Activated CD4-positive, alpha-beta T cell treated with anti-CD3 and anti-CD28 coated beads, Interleukin-10, Interleukin-2, amounts not matched to agents 100 ng/mL and 50 ng/mL, durations not matched to agents 16 hours and 8 hours (primary cell): Measurements from ENCODE around the gene SHISAL2A.

ENCODE experiments used
- DNase-seq: peaks from one replicate; pipeline ENCODE4 v3.0.0-alpha.2; 2020

SHISAL2A gene

GRCh38 chr1:52623812-52624211 is 9.2 kb upstream of the SHISAL2A start:
- DNase-seq, result no peak

- DNase-seq, result no peak
These were observed 5.9 kb upstream of the SHISAL2A start for GRCh38 chr1:52627028-52627427.

- no peak for DNase-seq
These were observed 4.2 kb upstream of the SHISAL2A start for GRCh38 chr1:52628614-52629324.

GRCh38 chr1:52629325-52629643 is 3.7 kb upstream of the SHISAL2A start:
- no peak for DNase-seq

GRCh38 chr1:52629667-52630066 is 3.3 kb upstream of the SHISAL2A start:
- DNase-seq, result no peak

GRCh38 chr1:52631759-52632331 is 1.1 kb upstream of the SHISAL2A start:
- DNase-seq, result no peak

- no peak for DNase-seq
These were observed 355 bp downstream of the SHISAL2A start for GRCh38 chr1:52633291-52633754.

- DNase-seq, result peak; percentile 37
These were observed 1.1 kb downstream of the SHISAL2A start for GRCh38 chr1:52634111-52634510.

- DNase-seq, result peak; percentile 31
These were observed 2.5 kb downstream of the SHISAL2A start for GRCh38 chr1:52635321-52636089.

GRCh38 chr1:52636721-52637695 is 4.0 kb downstream of the SHISAL2A start:
- peak; percentile 75 for DNase-seq

GRCh38 chr1:52637946-52638345 is 5.0 kb downstream of the SHISAL2A start:
- no peak for DNase-seq

GRCh38 chr1:52640697-52641096 is 7.7 kb downstream of the SHISAL2A start:
- no peak for DNase-seq

GRCh38 chr1:52641307-52641706 is 8.3 kb downstream of the SHISAL2A start:
- DNase-seq, result no peak

- no peak for DNase-seq
These were observed 12.3 kb downstream of the SHISAL2A start for GRCh38 chr1:52645261-52645660.

GRCh38 chr1:52651904-52652303 is 18.9 kb downstream of the SHISAL2A start:
- no peak for DNase-seq

- no peak for DNase-seq
These were observed 20.4 kb downstream of the SHISAL2A start for GRCh38 chr1:52653207-52653849.

- no peak for DNase-seq
These were observed 21.1 kb downstream of the SHISAL2A start for GRCh38 chr1:52654063-52654462.

GRCh38 chr1:52657702-52658101 is 24.7 kb downstream of the SHISAL2A start:
- DNase-seq, result no peak

GRCh38 chr1:52658795-52659194 is 25.8 kb downstream of the SHISAL2A start:
- DNase-seq, result peak; percentile 51

- DNase-seq, result peak; percentile 78
These were observed 26.4 kb downstream of the SHISAL2A start for GRCh38 chr1:52659356-52659755.

- DNase-seq, result no peak
These were observed 27.1 kb downstream of the SHISAL2A start for GRCh38 chr1:52659851-52660596.

- no peak for DNase-seq
These were observed 27.8 kb downstream of the SHISAL2A start for GRCh38 chr1:52660807-52661206.
